ENCODE data around the gene CSDE1. TPM values are rescaled to one million over a fixed set of nuclear protein-coding genes. Genes with fewer than 3 reads are reported as not detected.

The CSDE1 gene
- total and polyA plus RNA-seq, 10 donors = 102 to 1,126 (median 426) TPM

DNA sequence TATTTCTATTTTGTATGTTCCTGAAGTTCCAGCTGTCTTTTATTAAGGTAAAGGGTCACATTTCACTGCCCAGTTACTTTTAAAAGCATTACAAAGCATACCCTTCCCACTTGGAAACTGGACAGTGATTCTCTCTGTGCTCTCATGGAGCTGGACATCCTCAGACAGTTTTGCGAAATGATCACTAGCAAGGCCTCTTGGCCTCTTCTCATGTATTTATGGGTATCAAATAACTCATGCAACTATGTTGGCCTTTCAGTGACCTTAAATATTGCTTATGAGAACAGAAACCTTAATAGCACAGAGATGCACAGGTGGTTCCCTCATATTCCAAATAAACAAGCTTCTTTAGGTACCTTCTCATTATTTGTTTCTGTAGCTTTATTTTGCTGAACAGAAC is 54.5 kb downstream of the CSDE1 start:
- intact Hi-C loops (cut with DNase I; ENCODE audit: low total_unique reads) = no loop called here
- H3K4me1 ChIP-seq = peaks cover 0 to 5% (median 0%) of the 10 kb centered on the region in 6 donors
- TF ChIP-seq POLR2AphosphoS5 (IDR thresholded peaks at IDR 0.05) = no peak
- no peak for TF ChIP-seq POLR2A (IDR thresholded peaks at IDR 0.05)
- H3K36me3 ChIP-seq = peaks cover 4 to 46% (median 23%) of the 10 kb centered on the region in 6 donors
- 93 to 96% (median 94%) methylated on average over 1 of the region's 1 CpG for WGBS, 5 donors
- no peak for DNase-seq
- no peak overlapping the region for H3K4me3 ChIP-seq
- H3K27me3 ChIP-seq (replicated peaks in 1 of 7) = no peaks in the 10 kb centered on the region
- H3K27ac ChIP-seq = no peak overlapping the region
- H3K9me3 ChIP-seq = no peaks in the 10 kb centered on the region

DNA sequence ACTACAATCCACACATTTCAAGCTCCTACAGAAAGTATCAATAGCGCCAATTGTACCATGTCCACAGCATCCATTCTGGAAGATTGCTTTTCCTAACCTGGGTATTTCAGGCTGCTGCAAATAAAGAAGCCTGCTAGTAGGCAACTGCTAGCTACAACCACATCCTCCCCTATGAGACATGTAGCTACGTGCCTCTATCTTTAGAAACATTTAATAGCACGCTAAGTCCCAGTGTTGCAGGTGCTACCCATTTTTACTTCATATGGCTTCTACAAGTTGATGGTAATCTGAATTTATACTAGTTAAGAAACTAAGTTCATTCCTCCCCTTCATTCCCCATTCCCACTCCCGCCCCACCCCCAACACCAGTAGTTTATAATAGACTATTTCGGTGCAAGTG is 55.0 kb downstream of the CSDE1 start:
- DNase-seq = no peak
- 85 to 91% (median 87%) methylated on average over 5 of the region's 5 CpGs for WGBS, 5 donors

DNA sequence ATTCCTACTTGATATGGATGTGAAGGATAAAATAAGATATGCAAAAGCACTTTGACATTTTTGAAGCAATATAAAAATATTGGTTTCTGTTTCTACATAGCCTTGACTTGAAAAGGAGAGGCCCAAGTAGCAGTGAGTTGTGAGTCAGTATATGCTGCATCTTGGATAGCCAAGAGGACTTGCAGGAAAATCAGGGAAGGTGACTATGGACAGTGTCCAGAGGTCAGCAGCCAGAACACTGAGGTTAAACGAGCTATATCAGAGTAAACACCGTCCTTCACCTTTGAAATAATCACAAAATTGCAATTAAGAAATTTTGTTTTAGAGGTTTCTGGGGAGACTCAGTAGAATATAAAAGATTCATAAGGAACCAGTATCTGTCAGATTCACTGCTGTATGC is 55.9 kb downstream of the CSDE1 start:
- H3K4me3 ChIP-seq = no peak overlapping the region
- TF ChIP-seq, protein P1, sequence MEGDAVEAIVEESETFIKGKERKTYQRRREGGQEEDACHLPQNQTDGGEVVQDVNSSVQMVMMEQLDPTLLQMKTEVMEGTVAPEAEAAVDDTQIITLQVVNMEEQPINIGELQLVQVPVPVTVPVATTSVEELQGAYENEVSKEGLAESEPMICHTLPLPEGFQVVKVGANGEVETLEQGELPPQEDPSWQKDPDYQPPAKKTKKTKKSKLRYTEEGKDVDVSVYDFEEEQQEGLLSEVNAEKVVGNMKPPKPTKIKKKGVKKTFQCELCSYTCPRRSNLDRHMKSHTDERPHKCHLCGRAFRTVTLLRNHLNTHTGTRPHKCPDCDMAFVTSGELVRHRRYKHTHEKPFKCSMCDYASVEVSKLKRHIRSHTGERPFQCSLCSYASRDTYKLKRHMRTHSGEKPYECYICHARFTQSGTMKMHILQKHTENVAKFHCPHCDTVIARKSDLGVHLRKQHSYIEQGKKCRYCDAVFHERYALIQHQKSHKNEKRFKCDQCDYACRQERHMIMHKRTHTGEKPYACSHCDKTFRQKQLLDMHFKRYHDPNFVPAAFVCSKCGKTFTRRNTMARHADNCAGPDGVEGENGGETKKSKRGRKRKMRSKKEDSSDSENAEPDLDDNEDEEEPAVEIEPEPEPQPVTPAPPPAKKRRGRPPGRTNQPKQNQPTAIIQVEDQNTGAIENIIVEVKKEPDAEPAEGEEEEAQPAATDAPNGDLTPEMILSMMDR (IDR thresholded peaks at IDR 0.05 in 8 of 11, conservative IDR thresholded peaks at IDR 0.05 in 3 of 11) = no peak
- TF ChIP-seq POLR2AphosphoS5 (IDR thresholded peaks at IDR 0.05) (no peak), POLR2A (IDR thresholded peaks at IDR 0.05) (no peak)
- no peak for DNase-seq
- no peaks in the 10 kb centered on the region for H3K27me3 ChIP-seq (replicated peaks in 1 of 7)
- H3K9me3 ChIP-seq = no peaks in the 10 kb centered on the region
- H3K4me1 ChIP-seq = peaks cover 0 to 5% (median 0%) of the 10 kb centered on the region in 6 donors
- 78 to 87% (median 84%) methylated on average over 2 of the region's 2 CpGs for WGBS, 5 donors
- no peak overlapping the region for H3K27ac ChIP-seq
- peaks cover 0 to 33% (median 10%) of the 10 kb centered on the region in 6 donors for H3K36me3 ChIP-seq
- intact Hi-C loops (cut with DNase I; ENCODE audit: low total_unique reads) = no loop called here

More for the DNA sequence above, 55.0 kb downstream of the CSDE1 start:
- no peak for TF ChIP-seq POLR2A (IDR thresholded peaks at IDR 0.05)
- TF ChIP-seq POLR2AphosphoS5 (IDR thresholded peaks at IDR 0.05) = no peak
- TF ChIP-seq, protein P1 (IDR thresholded peaks at IDR 0.05 in 8 of 11, conservative IDR thresholded peaks at IDR 0.05 in 3 of 11) = no peak
- H3K4me1 ChIP-seq = peaks cover 0 to 5% (median 0%) of the 10 kb centered on the region in 6 donors
- H3K36me3 ChIP-seq = peaks cover 4 to 41% (median 18%) of the 10 kb centered on the region in 6 donors
- intact Hi-C loops (cut with DNase I; ENCODE audit: low total_unique reads) = no loop called here
- H3K27me3 ChIP-seq (replicated peaks in 1 of 7) = no peaks in the 10 kb centered on the region
- no peak overlapping the region for H3K27ac ChIP-seq
- H3K4me3 ChIP-seq = no peak overlapping the region
- H3K9me3 ChIP-seq = no peaks in the 10 kb centered on the region

DNA sequence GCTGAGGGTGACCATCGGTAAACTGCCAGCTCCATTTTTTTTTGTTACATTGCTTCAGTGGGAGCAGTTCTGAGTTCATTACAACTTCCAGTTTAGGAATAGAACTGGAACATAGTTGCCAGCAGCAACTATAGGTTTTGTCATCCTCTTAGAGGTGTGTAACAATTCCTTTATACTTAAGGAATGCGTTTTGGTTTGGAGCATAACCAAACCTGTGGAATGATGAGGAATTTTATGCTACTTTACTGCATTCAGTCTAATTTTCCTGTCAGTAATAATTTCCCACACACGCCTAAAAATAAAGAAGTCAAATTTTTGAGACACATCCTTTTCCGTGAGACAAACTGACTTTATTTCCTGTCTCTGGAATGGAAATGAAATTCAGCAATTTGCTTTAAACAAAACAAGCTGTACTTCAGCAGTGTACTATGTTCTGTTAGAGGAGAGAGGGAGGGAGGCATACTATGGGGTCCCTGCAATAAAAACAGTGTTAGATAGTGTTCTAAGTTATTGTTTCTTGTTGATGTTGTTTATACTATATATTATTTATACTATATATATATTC is 57.7 kb downstream of the CSDE1 start:
- H3K36me3 ChIP-seq = peaks cover 0 to 15% (median 0%) of the 10 kb centered on the region in 6 donors
- 33 to 41% (median 36%) methylated on average over 4 of the region's 4 CpGs for WGBS, 5 donors
- H3K4me1 ChIP-seq = peaks cover 0 to 5% (median 0%) of the 10 kb centered on the region in 6 donors
- TF ChIP-seq POLR2AphosphoS5 (IDR thresholded peaks at IDR 0.05) (no peak), POLR2A (IDR thresholded peaks at IDR 0.05) (no peak)
- TF ChIP-seq, protein P1 (IDR thresholded peaks at IDR 0.05 in 8 of 11, conservative IDR thresholded peaks at IDR 0.05 in 3 of 11) = no peak
- no peaks in the 10 kb centered on the region for H3K27me3 ChIP-seq (replicated peaks in 1 of 7)
- H3K4me3 ChIP-seq = no peak overlapping the region
- no peak for DNase-seq
- intact Hi-C loops (cut with DNase I; ENCODE audit: low total_unique reads) = no loop called here
- no peak overlapping the region for H3K27ac ChIP-seq
- H3K9me3 ChIP-seq = no peaks in the 10 kb centered on the region

All from spleen (tissue), 11 donors.